ENCODE measurements around the gene ANKLE1. TPM values are rescaled to one million over a fixed set of nuclear protein-coding genes. Genes with fewer than 3 reads are reported as not detected.

ANKLE1 gene
- total RNA-seq, 2 donors from 2014 or later = 4.6 to 9.9 TPM

DNA sequence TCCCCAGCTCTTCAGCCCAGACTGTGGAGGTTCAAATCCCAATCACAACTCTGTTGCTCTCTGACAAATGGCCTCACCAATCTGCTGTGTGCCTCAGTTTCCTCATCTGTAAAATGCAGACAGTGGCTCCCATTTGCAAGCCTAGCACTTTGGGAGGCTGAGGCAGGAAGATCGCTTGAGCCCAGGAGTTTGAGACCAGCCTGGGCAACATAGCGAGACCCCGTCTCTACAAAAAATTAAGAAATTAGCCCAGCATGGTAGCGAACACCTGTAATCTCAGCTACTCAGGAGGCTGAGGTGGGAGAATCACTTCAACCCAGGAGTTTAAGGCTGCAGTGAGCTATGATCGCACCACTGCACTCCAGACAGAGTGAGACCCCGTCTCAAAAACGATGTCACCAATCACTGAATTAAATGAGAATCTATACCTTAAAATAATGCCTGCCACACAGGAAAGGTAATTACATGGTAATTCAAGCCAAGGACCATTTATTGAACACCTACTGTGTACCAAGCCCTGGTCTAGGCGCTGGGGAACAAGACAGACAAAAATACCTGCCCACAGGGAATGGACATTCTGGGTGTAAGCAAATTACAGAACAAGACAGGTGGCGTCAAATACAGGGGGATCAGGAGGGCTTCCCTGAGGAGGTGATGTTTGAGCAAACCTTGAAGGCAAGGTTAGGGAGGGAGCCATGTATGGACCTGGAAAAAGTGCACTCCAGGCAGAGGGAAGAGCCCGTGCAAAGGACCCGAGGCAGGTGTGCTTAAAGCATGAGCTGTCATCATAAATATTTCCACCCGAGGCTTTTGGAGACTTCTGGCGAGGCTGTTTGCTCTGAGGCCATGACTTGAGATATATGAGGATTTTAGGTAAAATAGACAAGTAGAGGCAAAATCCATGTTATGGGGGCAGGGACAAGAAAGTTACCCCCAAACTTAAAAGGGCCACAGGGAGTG, 43.7 kb upstream of the ANKLE1 start:
- no peak for DNase-seq
- Histone ChIP-seq H3K9ac (ENCODE audit: extremely low read depth, low read length, poor library complexity, severe bottlenecking) (no peak overlapping the region), H3K4me1 (ENCODE audit: control insufficient read depth, insufficient read depth, low read length) (peaks cover 4% of the 10 kb centered on the region), H3K9me3 (ENCODE audit: control insufficient read depth, low read length) (no peaks in the 10 kb centered on the region), H3K27ac (ENCODE audit: low read depth, low read length) (no peak overlapping the region), H3K36me3 (ENCODE audit: control insufficient read depth, insufficient read depth, low read length) (peaks cover 51% of the 10 kb centered on the region), H3K4me3 (ENCODE audit: low read length) (no peak overlapping the region), H3K27me3 (ENCODE audit: control insufficient read depth, insufficient read depth, low read length, poor library complexity, severe bottlenecking) (no peaks in the 10 kb centered on the region)
- 96% methylated on average over 11 to 13 of the region's 13 CpGs for WGBS, 2 experiments (ENCODE audit: insufficient coverage in 1 of 2, insufficient read length in 1 of 2)
- H3K9me3 Mint-ChIP-seq = no peaks in the 10 kb centered on the region
- H3K27ac Mint-ChIP-seq = no peak overlapping the region
- H3K4me1 Mint-ChIP-seq = peaks cover 15% of the 10 kb centered on the region
- no peaks in the 10 kb centered on the region for H3K27me3 Mint-ChIP-seq (ENCODE audit: insufficient read depth)
- TF ChIP-seq, protein P1, sequence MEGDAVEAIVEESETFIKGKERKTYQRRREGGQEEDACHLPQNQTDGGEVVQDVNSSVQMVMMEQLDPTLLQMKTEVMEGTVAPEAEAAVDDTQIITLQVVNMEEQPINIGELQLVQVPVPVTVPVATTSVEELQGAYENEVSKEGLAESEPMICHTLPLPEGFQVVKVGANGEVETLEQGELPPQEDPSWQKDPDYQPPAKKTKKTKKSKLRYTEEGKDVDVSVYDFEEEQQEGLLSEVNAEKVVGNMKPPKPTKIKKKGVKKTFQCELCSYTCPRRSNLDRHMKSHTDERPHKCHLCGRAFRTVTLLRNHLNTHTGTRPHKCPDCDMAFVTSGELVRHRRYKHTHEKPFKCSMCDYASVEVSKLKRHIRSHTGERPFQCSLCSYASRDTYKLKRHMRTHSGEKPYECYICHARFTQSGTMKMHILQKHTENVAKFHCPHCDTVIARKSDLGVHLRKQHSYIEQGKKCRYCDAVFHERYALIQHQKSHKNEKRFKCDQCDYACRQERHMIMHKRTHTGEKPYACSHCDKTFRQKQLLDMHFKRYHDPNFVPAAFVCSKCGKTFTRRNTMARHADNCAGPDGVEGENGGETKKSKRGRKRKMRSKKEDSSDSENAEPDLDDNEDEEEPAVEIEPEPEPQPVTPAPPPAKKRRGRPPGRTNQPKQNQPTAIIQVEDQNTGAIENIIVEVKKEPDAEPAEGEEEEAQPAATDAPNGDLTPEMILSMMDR (conservative IDR thresholded peaks at IDR 0.05) = no peak
- H3K4me3 Mint-ChIP-seq = no peak overlapping the region
- H3K36me3 Mint-ChIP-seq (ENCODE audit: low read depth) = peaks cover 29% of the 10 kb centered on the region

DNA sequence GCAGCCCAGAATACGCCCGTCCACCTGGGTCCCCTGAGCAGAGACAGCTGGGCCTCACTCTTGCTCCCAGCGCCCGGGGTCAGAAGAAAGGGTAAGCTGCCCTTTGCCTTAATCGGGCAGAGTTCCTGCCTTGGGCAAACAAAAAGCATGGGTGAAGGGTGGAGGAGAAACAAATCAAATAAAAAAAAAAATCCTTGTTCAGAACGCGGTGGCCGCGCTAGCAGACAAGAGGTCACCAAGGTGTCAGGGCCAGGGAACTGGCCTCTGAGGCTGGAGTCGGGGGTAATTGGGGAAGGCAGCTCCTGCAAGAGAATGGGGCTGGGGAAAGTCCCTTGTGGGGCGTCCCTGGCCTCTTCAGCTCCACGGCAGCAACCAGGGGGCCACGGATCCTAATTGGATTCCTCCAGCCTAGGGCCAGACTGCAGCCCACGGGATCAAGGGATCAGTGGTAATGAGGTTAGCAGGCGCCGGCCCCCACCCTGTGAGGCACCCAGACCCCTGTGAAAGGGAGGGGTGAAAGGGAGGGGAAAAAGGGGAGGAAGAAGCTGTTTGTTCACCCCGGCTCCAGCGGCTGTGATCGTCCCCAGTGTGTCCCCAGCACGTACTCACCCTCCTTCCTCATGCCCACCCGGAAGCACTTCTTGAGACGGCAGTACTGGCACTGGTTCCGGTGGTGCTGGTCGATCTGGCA, 41.5 kb upstream of the ANKLE1 start:
- H3K27me3 ChIP-seq (ENCODE audit: control insufficient read depth, insufficient read depth, low read length, poor library complexity, severe bottlenecking) = no peaks in the 10 kb centered on the region
- peak; percentile 40 for DNase-seq
- no peak overlapping the region for H3K4me3 Mint-ChIP-seq
- no peaks in the 10 kb centered on the region for H3K9me3 Mint-ChIP-seq
- no peaks in the 10 kb centered on the region for H3K27me3 Mint-ChIP-seq (ENCODE audit: insufficient read depth)
- no peak overlapping the region for H3K27ac Mint-ChIP-seq
- no peak overlapping the region for H3K27ac ChIP-seq (ENCODE audit: low read depth, low read length)
- H3K4me1 Mint-ChIP-seq = peaks cover 20% of the 10 kb centered on the region
- no peak overlapping the region for H3K9ac ChIP-seq (ENCODE audit: extremely low read depth, low read length, poor library complexity, severe bottlenecking)
- peaks cover 18% of the 10 kb centered on the region for H3K36me3 Mint-ChIP-seq (ENCODE audit: low read depth)
- WGBS, 2 experiments (ENCODE audit: insufficient coverage in 1 of 2, insufficient read length in 1 of 2) = 88 to 93% methylated on average over 13 to 24 of the region's 24 CpGs
- TF ChIP-seq, protein P1 (conservative IDR thresholded peaks at IDR 0.05) = no peak
- no peaks in the 10 kb centered on the region for H3K9me3 ChIP-seq (ENCODE audit: control insufficient read depth, low read length)
- H3K4me1 ChIP-seq (ENCODE audit: control insufficient read depth, insufficient read depth, low read length) = peaks cover 4% of the 10 kb centered on the region
- no peak overlapping the region for H3K4me3 ChIP-seq (ENCODE audit: low read length)
- peaks cover 30% of the 10 kb centered on the region for H3K36me3 ChIP-seq (ENCODE audit: control insufficient read depth, insufficient read depth, low read length)

DNA sequence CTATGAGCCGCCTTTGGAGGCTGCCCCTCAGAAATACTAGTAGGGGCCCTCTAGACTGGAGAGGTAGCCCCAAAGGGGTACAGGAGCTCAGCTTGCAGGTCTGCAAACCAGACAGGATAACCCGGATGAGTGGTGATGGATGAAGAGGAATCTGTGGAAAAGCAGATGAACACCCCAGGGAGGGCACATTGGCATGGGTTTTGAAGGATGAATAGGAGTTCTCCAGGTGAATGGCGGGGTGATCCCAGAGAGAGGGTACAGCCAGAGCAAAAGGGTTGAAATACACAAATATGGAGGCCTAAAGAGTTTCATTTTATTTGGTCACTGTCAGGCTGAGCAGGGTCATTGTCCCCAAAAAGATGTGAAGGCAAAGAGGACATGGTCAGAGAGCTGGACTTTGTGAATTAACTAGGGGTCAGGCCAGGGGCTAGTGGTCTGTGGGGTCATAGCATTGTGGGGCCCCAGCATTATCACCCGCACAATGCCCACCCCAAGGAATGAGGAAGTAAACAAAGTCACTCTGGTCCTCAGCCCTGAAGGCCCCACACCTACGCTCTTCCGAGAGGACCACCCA, 40.8 kb upstream of the ANKLE1 start:
- Histone ChIP-seq H3K9me3 (ENCODE audit: control insufficient read depth, low read length) (no peaks in the 10 kb centered on the region), H3K36me3 (ENCODE audit: control insufficient read depth, insufficient read depth, low read length) (peaks cover 29% of the 10 kb centered on the region), H3K9ac (ENCODE audit: extremely low read depth, low read length, poor library complexity, severe bottlenecking) (no peak overlapping the region), H3K27me3 (ENCODE audit: control insufficient read depth, insufficient read depth, low read length, poor library complexity, severe bottlenecking) (no peaks in the 10 kb centered on the region), H3K27ac (ENCODE audit: low read depth, low read length) (no peak overlapping the region), H3K4me3 (ENCODE audit: low read length) (no peak overlapping the region), H3K4me1 (ENCODE audit: control insufficient read depth, insufficient read depth, low read length) (peaks cover 4% of the 10 kb centered on the region)
- H3K36me3 Mint-ChIP-seq (ENCODE audit: low read depth) = peaks cover 18% of the 10 kb centered on the region
- DNase-seq = no peak
- no peak overlapping the region for H3K4me3 Mint-ChIP-seq
- WGBS, 2 experiments (ENCODE audit: insufficient coverage in 1 of 2, insufficient read length in 1 of 2) = 94 to 100% methylated on average over 2 to 6 of the region's 6 CpGs
- H3K27ac Mint-ChIP-seq = peak overlapping the region; percentile 68
- TF ChIP-seq, protein P1 (conservative IDR thresholded peaks at IDR 0.05) = no peak
- H3K4me1 Mint-ChIP-seq = peaks cover 20% of the 10 kb centered on the region
- H3K9me3 Mint-ChIP-seq = no peaks in the 10 kb centered on the region
- no peaks in the 10 kb centered on the region for H3K27me3 Mint-ChIP-seq (ENCODE audit: insufficient read depth)
